ENCODE data around the gene DLX2. TPM values are rescaled to one million over a fixed set of nuclear protein-coding genes. Genes with fewer than 3 reads are reported as not detected.
"Not testable (repeated sequence)": the region's sequence is repeated elsewhere in the genome, so short reads cannot be mapped to it uniquely, and the experiment has no call there.

DLX2 gene
- total RNA-seq (2014; rRNA removed; shearing (Covaris generic)), result 1.0 and 1.9 TPM in 2 replicates
- polyA plus RNA-seq (2014; cell fraction: nucleus; rRNA removed), result 0.39 and 0.70 TPM in 2 replicates

DNA sequence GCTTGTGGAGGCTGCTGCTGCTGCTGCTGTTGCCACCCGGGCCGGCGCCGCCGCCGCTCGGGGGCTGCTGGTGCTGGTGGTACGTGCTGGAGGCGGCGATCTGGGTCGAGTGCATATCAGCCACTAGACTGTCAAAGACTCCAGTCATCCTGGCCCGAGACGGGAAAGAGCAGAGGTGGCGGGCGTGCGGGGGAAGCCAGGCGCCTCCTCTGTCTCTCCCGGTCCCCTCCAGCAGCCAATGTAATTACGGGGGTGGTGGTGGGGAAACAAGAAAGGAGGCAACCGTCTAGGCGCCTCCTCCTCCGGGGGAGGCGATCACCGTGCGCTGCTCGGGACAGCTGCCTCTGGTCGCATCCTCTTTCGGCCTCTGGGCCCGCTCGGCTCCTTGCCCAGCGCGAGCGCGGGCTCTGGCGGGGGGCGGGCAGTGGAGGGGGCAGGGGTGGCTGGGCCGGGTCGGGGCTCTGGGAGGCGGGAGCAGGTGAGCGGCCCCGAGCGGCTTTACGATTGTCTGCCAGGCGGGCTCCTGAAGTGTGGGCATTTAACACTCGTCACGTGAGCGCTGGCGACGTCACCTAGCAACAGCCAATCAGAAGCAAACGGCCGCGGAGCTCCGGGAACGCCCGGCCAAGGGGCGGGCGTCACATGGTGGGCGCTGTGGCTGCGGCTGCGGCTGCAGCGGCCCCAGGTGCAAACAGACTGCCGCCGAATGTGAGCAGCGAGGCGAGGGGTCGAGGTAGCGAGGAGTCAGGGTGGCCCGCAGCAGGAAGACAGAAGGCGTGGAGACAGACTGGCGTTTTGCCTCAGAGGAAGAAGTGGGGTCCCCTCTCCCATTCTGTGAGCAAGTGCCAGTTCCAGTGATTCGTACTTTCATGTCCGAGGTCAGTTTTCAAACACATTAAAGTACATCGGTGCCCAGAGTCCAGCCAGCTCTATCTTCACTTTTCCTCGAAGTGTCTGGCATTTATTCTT, at the start of gene DLX2:
DLX2 (minus strand) TSS at position 510 of the 969 bp plus-strand sequence; CDS start at position 148, 362 bp downstream.
- peak; percentile 86 for DNase-seq (ENCODE audit: extremely low read depth, low read depth)

DNA sequence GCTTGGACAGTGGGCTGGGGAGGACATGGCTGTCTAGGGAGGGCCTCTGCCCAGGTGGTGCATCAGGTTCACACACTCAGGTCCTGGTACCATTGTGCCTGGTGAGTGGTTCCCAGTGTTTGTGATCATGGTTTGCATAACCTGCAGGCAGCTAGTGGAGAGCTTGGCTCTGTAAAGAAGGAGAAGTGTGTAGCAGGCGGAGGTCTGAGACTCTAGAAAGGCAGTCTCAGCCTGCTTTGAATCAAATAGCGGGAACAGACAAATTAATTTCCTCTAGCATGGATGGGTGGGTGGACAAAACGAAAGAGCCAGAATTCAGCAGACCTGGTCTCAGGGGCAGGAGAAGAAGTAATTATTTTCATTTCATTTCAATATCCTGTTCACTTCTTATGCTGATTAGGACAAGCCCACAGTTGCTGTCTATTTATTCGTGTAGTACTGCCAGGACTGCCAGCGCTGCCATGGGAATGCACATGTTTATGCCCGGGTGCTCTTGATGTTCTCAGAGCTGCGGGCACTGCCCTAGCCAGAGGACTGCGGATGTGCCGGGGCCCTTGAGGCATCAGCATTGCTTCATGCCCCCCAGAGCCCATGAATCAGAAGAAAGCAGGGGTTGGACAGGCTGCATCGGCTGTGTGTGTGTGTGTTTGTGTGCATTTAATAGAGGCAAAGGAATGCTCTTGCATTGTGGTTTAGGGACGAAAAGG, 45.4 kb upstream of the DLX2 start:
- no peak for DNase-seq (ENCODE audit: extremely low read depth, low read depth)

DNA sequence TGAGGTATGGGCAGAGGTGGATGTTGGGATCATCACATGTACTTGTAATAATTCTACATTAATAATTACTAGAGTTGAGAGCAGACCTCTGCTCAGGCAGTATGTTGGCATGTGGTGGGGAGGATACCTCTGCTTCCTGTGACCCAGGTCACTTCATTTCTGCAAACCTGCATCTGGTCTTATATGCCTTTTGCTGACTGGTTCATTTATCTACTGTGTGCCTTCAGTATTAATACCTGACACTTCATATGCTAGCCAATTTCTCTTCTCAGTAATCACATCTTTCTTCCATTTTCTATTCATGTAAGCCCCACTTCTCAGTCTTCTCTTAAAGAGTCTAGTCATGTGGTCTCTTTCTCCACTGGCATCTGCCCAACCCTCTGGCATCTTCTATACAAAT, 41.1 kb upstream of the DLX2 start:
- DNase-seq (ENCODE audit: extremely low read depth, low read depth), result no peak

DNA sequence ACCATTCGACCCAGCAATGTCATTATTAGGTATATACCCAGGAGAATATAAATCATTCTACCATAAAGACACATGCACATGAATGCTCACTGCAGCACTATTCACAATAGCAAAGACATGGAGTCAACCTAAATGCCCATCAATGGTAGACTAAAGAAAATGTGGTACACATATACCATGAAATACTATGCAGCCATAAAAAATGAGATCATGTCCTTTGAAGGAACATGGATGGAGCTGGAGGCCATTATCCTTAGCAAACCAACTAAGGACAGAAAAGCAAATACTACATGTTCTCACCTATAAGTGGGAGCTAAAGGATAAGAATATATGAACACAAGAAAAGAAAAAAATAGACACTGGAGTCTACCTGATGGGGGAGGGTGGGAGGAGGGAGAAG, 36.0 kb upstream of the DLX2 start:
- not testable (repeated sequence) for DNase-seq (ENCODE audit: extremely low read depth, low read depth)

DNA sequence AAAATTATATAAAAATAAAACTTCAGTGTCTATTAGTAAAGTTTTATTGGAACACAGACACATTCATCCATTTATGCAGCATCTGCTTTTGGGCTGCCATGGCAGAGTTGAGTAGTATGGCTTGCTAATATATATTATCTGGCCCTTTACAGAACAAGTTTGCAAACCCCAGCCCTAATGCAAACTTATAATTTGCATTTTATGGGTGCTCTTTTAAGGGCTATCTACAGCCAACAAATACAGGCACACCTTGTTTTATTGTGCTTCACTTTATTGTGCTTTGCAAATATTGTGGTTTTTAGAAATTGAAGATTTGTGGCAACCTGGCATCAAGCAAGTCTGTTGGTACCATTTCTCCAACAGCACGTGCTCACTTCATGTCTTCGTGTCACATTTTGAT, 35.2 kb upstream of the DLX2 start:
- DNase-seq (ENCODE audit: extremely low read depth, low read depth), result no peak

DNA sequence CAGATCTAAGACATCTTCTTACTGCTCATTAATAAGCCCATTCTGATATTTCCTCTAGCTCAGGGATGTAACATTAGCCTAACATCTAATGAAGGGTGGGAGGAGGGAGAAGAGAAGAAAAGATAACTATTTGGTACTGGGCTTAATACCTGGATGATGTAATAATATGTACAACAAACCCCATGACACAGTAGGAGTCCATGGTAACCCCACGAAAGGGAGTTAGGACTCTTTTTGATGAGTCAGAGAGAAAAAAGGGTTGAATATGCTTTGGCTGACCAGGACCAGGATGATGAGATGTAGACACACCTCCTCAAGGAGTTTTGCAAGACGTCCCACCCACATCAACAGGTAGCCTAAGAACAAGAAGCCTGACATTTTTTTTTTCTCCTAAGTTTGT, 34.4 kb upstream of the DLX2 start:
- DNase-seq (ENCODE audit: extremely low read depth, low read depth), result no peak

DNA sequence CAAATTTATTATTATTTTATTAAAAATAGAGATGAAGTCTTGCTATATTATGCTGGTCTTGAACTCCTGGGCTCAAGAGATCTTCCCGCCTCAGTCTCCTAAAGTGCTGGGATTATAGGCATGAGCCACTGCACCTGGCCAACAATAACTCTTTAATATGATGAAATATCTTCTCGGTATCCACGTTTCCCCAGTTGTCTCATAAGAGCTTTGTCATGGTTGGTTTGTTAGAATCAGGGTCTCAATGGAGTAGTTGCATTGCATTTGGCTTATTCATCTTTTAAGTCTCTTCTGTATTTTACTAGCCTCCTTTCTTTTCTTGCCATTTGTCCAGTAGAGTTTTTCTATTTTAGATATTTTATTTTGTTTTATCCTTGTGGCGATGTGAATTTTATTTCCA, 32.7 kb upstream of the DLX2 start:
- DNase-seq (ENCODE audit: extremely low read depth, low read depth), result no peak

DNA sequence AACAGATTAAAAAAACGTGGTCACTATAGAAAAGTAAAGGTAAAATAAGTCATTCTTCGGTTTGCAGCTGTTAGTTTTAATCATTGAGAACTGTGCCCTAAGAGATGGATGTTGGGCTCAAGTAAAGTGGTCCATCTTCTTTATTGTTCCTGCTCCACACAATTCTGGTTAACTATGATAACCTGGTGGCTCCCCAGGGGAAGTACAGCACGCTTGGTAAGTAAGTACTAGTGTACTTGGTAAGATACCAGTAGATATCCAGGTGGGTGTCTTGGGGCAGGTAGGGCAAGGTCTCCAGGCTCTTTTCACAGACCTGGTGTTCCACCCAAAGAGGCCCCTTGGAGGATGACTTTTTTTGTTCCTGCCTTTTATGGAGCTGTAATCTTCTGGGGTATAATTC, 31.6 kb upstream of the DLX2 start:
- no peak for DNase-seq (ENCODE audit: extremely low read depth, low read depth)

DNA sequence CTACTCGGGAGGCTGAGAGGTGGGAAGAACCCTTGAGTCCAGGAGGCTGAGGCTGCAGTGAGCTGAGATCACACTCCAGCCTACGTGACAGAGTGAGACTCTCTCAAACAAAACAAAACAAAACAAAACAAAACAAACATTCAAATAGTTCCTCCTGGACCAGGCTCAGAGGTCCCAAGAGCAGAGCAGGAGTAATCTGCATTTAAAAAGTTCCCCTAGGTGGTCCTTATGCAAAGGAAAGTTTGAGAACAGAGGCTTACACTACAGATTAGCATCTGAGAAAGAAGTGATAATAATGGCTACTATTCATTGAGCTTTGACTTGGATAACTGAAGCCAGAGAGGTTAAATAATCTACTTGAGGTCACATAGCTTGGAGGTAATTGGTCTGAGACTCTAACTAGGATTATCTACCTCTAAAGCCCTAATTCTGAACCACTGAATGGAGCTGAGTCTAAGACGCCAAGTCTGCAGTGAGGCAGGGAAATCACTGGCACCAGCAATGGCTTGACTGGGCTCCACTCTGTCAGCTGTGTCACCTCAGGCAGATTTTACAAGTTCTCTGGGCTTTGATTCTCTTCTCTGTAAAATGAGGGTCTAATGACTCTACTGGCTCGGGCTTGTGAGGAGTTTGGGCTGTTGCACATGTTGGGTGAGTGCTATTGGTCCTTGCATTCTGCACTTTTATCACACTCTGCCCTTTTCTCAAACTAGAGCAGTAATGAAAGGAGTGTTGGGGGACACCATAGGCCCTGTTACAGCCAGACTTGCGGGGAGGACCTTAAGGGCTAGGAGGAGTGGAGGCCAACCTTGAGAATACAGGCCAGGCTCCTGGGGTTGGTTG, 29.2 kb upstream of the DLX2 start:
- no peak for DNase-seq (ENCODE audit: extremely low read depth, low read depth)

DNA sequence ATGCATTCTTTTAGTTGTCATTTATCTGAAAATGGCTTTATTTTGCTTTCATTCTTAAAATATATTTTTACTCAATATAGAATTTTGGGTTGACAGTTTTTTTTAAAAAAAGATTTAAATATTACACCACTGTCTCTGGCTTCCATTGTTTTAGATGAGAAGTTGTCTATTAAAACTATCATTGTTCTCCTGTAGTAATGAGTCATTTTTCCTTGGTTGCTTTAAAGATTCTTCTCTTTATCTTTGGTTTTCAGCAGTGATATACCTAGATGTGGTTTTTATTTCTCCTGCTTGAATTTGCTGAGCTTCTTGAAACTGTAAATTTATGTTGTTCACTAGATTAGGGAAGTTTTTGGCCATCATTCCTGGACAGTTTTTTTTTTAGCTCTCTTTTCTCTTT, 26.7 kb upstream of the DLX2 start:
- no peak for DNase-seq (ENCODE audit: extremely low read depth, low read depth)

DNA sequence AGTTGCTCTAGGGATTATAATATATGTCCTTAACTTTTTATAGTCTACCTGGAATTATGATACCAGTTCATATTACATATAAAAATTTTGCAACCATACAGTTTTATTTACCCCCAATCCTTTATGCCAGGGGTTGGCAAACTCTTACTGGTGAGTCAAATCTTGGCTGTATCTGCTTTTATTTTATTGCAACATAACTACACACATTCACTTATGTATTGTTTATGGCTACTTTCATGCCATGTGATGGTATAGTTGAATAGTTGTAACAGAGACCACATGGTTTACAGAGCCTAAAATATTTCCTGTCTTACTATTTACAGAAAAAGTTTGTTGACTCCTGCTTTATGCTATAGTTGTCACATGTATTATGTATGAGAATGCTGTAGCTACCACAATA, 25.8 kb upstream of the DLX2 start:
- DNase-seq (ENCODE audit: extremely low read depth, low read depth), result no peak

DNA sequence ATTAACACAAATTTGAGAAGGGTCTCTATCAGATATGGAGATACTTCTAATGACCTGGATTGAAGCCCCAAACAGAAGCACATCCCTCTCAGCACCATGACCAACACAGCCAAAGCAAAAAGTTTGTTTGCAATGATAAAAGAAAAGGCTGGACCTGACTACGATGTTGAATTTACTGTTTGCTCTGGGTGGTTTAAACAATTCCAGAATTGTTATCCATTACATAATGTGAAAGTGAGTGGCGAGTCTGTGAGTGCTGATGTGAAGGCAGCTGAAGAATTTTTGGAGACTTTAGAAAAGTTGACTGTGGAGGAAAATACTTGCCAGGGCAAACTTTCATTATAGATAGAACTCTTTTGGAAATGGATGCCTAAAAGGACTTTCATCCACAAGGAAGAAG, 17.4 kb upstream of the DLX2 start:
- no peak for DNase-seq (ENCODE audit: extremely low read depth, low read depth)

DNA sequence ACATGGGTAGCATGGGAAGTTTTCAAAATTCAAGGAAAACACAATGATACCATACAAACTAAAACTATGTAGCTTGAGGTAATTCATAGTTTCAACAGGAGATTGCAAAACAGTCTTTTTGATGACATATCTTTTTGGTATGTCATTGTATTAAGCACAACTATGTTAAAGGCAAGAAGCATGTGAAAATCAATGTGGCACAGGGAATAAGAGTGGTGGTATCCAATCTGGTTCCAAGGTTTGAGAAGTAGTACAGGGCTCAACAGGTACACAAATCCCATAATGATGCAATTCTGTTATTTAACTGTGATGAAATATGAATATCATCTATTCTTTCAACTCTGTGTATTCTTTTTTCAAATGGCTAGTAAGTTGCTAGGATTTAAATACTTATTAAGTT, 16.4 kb upstream of the DLX2 start:
- peak; percentile 54 for DNase-seq (ENCODE audit: extremely low read depth, low read depth)

DNA sequence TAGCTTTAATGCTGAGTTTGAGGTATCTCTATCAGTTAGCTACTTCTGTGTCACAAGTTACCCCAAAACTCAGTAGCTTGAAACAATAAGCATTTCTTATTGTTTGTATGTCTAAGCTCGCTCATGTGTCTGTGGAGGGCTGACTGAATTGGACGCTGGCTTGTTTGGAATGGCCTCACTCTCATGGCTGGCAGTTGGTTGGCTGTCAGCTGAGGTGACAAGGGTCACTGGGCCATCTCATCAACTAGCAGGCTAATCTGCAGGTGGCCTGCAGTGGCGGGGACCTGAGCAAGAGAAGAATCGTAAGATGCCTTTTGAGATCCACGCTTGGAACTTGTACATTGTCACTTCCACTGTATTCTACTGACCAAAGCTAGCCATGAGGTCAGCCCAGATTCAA, 13.4 kb upstream of the DLX2 start:
- no peak for DNase-seq (ENCODE audit: extremely low read depth, low read depth)

DNA sequence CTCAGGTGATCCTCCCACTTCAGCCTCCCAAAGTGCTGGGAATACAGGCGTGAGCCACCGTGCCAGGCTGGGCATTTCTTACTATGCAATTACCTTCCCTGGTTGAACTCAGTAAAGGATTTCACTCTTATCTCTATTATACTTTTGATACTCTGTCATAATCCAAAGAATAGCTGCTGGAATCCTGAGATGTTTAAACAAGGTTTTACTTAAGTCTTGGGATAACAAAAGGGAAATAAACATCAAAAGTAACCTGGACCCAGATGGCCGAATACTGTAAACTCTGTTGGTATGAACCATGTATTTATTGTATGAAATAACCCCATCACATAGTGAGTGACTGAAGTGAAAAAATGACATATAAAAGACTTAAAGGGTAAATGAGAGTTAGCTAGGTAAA, 11.9 kb upstream of the DLX2 start:
- no peak for DNase-seq (ENCODE audit: extremely low read depth, low read depth)

DNA sequence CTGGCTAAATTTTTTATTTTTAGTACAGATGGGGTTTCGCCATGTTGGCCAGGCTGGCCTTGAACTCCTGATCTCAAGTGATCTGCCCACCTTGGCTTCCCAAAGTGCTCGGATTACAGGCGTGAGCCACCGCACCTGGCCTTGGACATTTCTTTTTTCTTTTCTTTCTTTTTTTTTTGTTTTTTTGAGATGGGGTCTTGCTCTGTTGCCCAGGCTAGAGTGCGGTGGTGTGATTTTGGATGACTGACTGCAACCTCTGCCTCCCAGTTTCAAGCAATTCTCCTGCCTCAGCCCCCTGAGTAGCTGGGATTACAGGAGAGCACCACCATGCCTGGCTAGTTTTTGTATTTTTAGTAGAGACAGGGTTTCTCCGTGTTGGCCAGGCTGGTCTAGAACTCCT, 11.5 kb upstream of the DLX2 start:
- DNase-seq (ENCODE audit: extremely low read depth, low read depth), result not testable (repeated sequence)

DNA sequence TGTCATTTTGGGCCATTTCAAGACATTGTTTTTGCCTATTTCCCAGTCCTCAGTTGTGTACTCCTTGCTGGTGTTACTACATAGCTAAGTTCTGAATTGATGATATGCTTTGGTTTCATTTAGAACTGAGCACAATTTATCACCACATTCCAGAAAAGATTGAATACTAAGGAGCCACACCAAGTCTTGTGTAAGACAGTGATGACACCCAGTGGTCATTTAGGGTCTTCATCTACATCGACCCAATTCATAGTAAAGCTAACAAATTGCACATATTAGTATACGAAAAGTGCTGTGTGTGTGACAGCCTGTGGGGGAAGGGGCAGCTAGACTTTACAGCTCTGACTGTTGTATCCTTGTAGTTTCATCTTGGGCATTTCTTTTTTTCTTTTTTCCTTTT, 10.9 kb upstream of the DLX2 start:
- peak; percentile 30 for DNase-seq (ENCODE audit: extremely low read depth, low read depth)

DNA sequence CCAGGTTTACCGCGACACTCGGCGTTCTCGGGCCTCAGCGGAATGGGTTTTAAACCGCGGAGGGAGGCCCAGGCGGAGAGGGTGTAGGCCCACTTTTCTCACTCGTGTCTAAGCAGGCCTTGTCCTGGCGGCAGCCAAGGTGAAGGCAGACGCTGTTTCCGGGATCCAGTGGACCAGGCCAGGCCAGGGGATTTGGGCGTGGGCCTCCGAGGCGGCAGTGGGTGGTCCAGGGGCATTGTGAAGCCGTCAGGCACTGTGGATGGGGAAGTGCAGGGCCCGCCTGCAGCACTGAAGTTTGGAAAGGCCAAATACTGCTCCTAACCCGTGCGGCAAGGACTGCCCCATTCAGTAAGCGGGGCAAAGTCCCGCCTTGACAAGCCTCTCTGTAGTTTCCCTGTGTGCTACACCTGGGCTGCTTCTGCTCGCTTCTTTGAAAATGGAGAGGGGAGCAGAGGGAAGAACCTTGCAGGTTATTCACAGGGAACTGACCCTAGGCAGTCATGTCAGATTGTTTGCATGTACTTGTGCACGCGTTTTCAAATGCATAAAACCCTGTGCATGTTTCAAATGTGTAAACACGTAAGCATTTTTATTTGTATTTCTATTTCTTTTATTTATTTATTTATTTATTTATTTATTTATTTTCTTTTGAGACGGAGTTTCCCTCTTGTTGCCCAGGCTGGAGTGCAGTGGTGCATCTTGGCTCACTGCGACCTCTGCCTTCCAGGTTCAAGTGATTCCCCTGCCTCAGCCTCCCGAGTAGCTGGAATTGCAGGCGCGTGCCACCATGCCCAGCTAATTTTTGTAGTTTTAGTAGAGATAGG, 7.5 kb upstream of the DLX2 start:
- DNase-seq (ENCODE audit: extremely low read depth, low read depth), result no peak

DNA sequence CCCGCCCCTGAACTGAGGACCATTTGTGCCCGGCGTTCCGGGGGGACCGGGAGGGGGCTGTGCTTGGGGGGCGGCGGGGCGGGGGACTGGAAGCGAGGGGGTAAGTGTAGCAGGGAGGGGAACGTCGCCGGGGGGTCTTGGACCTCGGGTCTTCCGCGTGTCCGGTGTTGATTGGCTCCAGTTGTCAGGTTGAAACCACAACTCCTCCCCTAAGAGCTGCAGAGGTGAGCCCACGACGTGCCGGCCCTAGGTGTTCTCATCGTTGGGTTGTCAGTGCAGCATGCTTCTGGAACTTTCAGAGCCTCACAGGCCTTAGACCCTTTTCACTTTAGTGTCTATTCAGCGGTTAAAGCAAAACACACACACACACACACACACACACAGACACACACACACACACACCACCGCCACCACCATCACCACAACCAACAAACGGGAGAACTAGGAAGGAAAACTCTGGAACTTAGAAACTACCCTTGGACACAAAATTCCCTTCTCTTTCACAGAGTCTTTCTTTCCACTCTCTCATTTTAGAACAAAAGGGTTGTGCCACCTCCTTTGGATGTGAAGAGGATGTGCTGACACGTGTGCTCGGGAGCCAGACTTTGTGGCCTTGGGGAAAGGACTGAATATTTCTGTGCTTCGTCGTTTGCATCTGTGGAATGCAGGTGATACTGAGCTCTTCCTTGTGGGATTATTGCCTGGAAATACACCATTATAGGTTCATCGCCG, 6.7 kb upstream of the DLX2 start:
- DNase-seq (ENCODE audit: extremely low read depth, low read depth), result no peak
